ENCODE measurements around the gene CAB39.

CAB39 gene

DNA sequence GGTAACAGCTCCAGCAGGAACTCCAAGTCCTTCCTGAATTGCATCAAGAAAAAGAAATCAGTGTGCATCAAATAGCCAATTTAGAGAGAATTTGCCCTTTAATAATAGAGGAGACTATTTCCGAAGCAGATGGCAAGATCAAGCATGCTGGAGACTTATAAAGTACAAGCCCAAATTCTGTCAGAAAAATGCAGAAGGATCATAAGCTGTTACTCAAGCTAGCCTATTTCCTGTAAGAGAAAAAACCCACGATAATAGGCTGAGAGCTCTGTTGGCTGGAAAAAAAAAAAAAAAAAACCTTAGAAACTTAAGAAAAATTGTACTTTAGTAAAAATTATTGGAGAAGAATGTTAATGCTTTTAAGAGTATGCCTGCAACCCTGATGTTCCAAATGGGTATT, 127.7 kb downstream of the CAB39 start:
- peaks cover 24% of the 10 kb centered on the region for H3K9me3 Mint-ChIP-seq
- H3K4me1 Mint-ChIP-seq = no peaks in the 10 kb centered on the region
- no peaks in the 10 kb centered on the region for H3K36me3 Mint-ChIP-seq (ENCODE audit: low read depth)
- no peak for DNase-seq
- H3K4me3 Mint-ChIP-seq = no peak overlapping the region
- no peak overlapping the region for H3K27ac Mint-ChIP-seq
- TF ChIP-seq, protein P1, sequence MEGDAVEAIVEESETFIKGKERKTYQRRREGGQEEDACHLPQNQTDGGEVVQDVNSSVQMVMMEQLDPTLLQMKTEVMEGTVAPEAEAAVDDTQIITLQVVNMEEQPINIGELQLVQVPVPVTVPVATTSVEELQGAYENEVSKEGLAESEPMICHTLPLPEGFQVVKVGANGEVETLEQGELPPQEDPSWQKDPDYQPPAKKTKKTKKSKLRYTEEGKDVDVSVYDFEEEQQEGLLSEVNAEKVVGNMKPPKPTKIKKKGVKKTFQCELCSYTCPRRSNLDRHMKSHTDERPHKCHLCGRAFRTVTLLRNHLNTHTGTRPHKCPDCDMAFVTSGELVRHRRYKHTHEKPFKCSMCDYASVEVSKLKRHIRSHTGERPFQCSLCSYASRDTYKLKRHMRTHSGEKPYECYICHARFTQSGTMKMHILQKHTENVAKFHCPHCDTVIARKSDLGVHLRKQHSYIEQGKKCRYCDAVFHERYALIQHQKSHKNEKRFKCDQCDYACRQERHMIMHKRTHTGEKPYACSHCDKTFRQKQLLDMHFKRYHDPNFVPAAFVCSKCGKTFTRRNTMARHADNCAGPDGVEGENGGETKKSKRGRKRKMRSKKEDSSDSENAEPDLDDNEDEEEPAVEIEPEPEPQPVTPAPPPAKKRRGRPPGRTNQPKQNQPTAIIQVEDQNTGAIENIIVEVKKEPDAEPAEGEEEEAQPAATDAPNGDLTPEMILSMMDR (IDR thresholded peaks at IDR 0.05) = no peak
- H3K27me3 Mint-ChIP-seq (ENCODE audit: low read depth, poor library complexity) = peaks cover 15% of the 10 kb centered on the region

DNA sequence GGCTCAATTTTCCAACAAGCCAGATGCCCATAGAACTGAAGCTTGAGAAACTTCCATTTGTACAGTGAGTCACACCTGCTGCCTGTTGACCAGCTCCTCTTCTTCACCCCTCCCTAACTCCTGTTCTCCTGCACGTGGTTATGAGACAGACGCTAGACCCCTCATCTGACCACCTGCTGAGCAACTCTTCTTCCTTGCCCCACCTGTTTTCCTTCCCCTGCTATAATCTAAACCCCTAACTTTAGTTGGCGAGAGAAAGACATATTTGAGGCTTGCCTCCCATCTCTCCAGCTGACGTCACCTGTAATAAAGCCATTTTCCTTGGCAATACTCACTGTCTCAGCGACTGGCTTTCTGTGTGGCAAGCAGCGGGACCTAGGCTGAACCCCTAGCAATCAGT, 129.8 kb downstream of the CAB39 start:
- no peak for DNase-seq
- TF ChIP-seq, protein P1 (IDR thresholded peaks at IDR 0.05) = no peak
- Mint-ChIP-seq H3K27ac (no peak overlapping the region), H3K4me1 (no peaks in the 10 kb centered on the region), H3K27me3 (ENCODE audit: low read depth, poor library complexity) (peaks cover 18% of the 10 kb centered on the region), H3K4me3 (no peak overlapping the region), H3K9me3 (peaks cover 33% of the 10 kb centered on the region), H3K36me3 (ENCODE audit: low read depth) (no peaks in the 10 kb centered on the region)

DNA sequence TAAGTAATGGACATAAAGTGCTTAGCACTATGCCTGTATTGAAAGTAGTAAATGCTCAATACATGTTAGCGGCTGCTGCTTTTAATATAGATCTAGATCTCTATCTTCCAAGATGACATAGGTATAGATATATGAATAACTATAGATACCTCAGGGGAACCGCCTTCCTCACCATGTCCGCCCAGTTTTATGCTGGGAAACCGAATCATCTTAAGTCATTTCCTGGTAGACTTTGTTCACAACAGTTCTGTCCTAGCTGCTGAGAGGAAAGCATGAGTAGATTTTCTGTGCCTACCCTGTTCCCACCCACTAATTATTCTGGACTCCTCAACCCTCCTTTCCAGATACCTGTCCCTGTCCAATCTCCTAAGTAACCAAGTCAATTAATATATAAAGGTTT, 130.5 kb downstream of the CAB39 start:
- Mint-ChIP-seq H3K4me3 (no peak overlapping the region), H3K27me3 (ENCODE audit: low read depth, poor library complexity) (peaks cover 23% of the 10 kb centered on the region), H3K27ac (no peak overlapping the region), H3K9me3 (peaks cover 27% of the 10 kb centered on the region), H3K4me1 (peaks cover 2% of the 10 kb centered on the region), H3K36me3 (ENCODE audit: low read depth) (no peaks in the 10 kb centered on the region)
- no peak for DNase-seq
- TF ChIP-seq, protein P1 (IDR thresholded peaks at IDR 0.05) = no peak

DNA sequence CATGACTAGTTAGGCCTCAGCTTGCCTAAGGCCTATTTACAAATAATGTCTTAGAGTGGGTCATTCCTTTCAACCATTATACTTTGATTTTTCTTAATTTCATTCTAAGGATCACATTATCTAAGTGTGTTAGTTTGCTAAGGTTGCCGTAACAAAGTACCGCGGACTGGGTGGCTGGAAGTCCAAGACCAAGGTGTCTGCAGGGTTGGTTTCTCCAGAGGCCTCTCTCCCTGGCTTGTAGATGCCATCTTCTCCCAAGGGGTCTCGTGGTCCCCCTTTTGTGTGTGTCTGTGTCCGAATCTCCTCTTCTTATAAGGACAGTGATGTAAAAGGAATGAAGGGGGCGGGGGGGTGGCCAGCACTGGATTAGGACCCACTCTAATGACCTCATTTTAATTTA, 133.7 kb downstream of the CAB39 start:
- Mint-ChIP-seq H3K4me3 (no peak overlapping the region), H3K4me1 (peaks cover 10% of the 10 kb centered on the region), H3K27ac (no peak overlapping the region), H3K27me3 (ENCODE audit: low read depth, poor library complexity) (peaks cover 28% of the 10 kb centered on the region), H3K36me3 (ENCODE audit: low read depth) (no peaks in the 10 kb centered on the region), H3K9me3 (peaks cover 25% of the 10 kb centered on the region)
- no peak for DNase-seq
- TF ChIP-seq, protein P1 (IDR thresholded peaks at IDR 0.05) = no peak

DNA sequence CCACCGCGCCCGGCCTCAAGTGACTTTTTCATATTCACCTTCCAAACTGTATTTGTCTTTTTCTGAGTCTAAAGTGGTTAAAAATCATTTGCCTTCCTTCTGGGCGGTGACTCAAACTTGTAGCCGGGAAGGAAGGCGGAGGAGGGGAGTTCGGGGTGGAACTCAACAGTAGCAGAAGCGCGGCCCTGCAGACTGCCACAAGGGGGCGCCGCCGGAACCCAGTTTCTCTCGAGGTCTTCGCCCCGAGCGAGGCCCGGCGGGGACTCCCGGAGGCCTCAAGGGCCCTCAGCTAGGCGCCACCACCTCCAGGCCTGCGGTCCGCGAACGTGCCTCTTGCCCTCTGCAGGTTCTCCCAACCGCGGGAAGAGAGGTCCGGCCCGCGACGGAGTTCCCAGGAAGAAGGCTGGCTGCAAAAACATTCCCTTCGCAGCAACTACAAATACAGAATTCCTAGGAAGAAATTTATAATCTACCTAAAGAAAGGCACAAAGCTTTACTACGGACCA, 135.3 kb downstream of the CAB39 start:
- H3K36me3 Mint-ChIP-seq (ENCODE audit: low read depth) = no peaks in the 10 kb centered on the region

More for the DNA sequence above, 135.3 kb downstream of the CAB39 start:
- TF ChIP-seq, protein P1 (IDR thresholded peaks at IDR 0.05) = peak; percentile 96
- H3K4me3 Mint-ChIP-seq = no peak overlapping the region
- peak; percentile 95 for DNase-seq
- H3K27me3 Mint-ChIP-seq (ENCODE audit: low read depth, poor library complexity) = peaks cover 21% of the 10 kb centered on the region
- peaks cover 10% of the 10 kb centered on the region for H3K4me1 Mint-ChIP-seq
- no peak overlapping the region for H3K27ac Mint-ChIP-seq
- peaks cover 28% of the 10 kb centered on the region for H3K9me3 Mint-ChIP-seq
